Measurements from ENCODE around the gene ARHGAP25. TPM values are rescaled to one million over a fixed set of nuclear protein-coding genes. Genes with fewer than 3 reads are reported as not detected.
"Not testable (repeated sequence)": the region's sequence is repeated elsewhere in the genome, so short reads cannot be mapped to it uniquely, and the experiment has no call there.

The ARHGAP25 gene
- total and polyA plus RNA-seq, 9 donors = 2.6 to 4.2 (median 3.1) TPM

DNA sequence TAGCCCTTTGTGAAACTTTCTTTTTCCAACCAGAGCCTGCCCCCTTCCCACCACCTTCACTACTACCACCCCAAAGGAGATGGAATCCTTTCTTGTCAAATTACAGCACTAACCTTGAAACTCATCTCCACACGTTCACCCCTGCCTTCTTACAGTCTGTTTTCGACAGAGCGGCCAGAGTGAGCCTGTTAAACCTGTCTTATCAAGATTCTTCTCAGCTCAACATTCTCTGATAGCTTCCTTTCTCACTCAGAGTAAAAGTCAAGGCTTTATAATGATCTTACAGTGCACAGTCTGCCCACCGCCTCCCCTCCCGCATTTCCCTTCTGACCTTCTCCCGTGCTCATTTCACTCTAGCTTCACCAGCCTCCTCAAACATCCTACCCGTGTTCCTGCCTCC, 56.0 kb downstream of the ARHGAP25 start:
- DNase-seq = no peak
- no peak overlapping the region for H3K27ac ChIP-seq (ENCODE audit: low read length)
- peaks cover 2% of the 10 kb centered on the region for H3K36me3 ChIP-seq (ENCODE audit: control insufficient read depth, insufficient read depth, low read length)
- no peaks in the 10 kb centered on the region for H3K4me1 ChIP-seq (ENCODE audit: control insufficient read depth, insufficient read depth, low read length)
- WGBS (ENCODE audit: insufficient coverage) = 70% methylated on average over 7 of the region's 7 CpGs
- H3K9me3 ChIP-seq (replicated peaks; ENCODE audit: control insufficient read depth, low read depth, low read length) = no peaks in the 10 kb centered on the region
- H3K27me3 ChIP-seq (ENCODE audit: control insufficient read depth, insufficient read depth, low read length) = no peaks in the 10 kb centered on the region
- no peak overlapping the region for H3K4me3 ChIP-seq (ENCODE audit: low read length)

DNA sequence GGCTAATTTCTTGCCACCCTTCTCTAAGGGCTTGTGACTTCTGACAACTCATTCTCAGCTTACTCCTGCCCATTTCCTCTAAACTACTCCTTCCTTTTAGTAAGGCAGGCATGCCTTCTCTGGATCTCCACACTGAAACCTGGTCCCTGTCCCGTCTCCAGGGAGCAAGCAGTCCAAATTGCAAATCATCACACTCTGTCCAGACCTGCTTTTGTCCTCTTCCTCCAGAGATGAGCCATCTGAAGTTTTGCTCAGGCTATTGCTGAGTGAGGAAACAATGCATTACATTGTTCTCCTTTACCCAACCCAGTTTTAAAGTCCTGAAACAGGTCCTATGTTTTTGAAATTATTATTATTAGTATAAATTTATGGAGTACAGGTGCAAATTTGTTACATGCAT, 57.3 kb downstream of the ARHGAP25 start:
- H3K4me3 ChIP-seq (ENCODE audit: low read length) = no peak overlapping the region
- no peak overlapping the region for H3K27ac ChIP-seq (ENCODE audit: low read length)
- no CpG with 5 or more reads among the region's 1 CpG for WGBS (ENCODE audit: insufficient coverage)
- no peaks in the 10 kb centered on the region for H3K9me3 ChIP-seq (replicated peaks; ENCODE audit: control insufficient read depth, low read depth, low read length)
- DNase-seq = no peak
- H3K4me1 ChIP-seq (ENCODE audit: control insufficient read depth, insufficient read depth, low read length) = no peaks in the 10 kb centered on the region
- H3K27me3 ChIP-seq (ENCODE audit: control insufficient read depth, insufficient read depth, low read length) = no peaks in the 10 kb centered on the region
- H3K36me3 ChIP-seq (ENCODE audit: control insufficient read depth, insufficient read depth, low read length) = peaks cover 2% of the 10 kb centered on the region

DNA sequence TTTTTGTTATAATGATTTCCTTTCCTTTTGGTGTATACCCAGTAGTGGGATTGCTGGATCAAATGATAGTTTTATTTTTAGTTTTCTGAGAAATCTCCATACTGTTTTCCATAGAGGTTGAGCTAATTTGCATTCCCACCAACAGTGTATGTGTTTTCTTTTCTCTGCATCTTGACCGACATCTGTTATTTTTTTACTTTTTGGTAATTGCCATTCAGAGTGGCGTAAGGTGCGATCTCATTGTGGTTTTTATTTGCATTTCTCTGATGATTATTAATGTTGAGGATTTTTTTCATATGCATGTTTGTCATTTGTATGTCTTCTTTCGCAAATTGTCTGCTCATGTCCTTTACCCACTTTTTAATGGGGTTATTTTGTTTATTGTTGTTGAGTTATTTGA, 58.1 kb downstream of the ARHGAP25 start:
- Histone ChIP-seq H3K27ac (ENCODE audit: low read length) (no peak overlapping the region), H3K36me3 (ENCODE audit: control insufficient read depth, insufficient read depth, low read length) (peaks cover 1% of the 10 kb centered on the region), H3K4me1 (ENCODE audit: control insufficient read depth, insufficient read depth, low read length) (no peaks in the 10 kb centered on the region), H3K4me3 (ENCODE audit: low read length) (no peak overlapping the region), H3K9me3 (replicated peaks; ENCODE audit: control insufficient read depth, low read depth, low read length) (no peaks in the 10 kb centered on the region), H3K27me3 (ENCODE audit: control insufficient read depth, insufficient read depth, low read length) (no peaks in the 10 kb centered on the region)
- WGBS (ENCODE audit: insufficient coverage) = no CpG with 5 or more reads among the region's 4 CpGs
- DNase-seq = no peak

DNA sequence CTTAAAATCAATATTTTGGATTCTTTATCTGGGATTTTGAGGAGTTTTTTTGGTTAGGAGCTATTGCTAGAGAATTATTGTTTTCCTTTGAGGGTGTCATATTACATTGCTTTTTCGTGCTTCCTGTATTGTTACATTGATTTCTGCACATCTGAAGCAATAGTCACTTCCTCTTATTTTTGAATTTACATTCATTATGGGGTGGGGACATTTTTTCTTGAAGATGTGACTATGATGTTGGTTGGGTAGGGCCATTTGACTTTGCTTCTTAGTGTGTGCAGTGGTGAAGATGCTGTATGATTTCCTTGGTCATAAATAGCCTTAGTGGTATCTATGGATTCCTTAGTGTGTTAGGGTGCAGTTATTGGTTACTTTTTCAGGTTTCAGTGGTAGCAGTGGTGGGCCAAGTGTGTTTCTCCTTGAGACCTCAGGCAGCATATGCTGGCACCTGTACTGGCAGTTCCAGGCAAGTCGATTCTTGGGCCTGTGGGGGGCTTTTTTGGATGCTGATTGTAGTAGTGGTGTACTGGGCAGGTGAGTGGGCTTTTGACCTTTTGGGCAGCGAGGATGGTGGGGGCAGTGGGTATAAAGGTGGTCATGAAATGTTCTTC, 61.8 kb downstream of the ARHGAP25 start:
- H3K4me3 ChIP-seq (ENCODE audit: low read length) = no peak overlapping the region
- DNase-seq = no peak
- H3K27me3 ChIP-seq (ENCODE audit: control insufficient read depth, insufficient read depth, low read length) = no peaks in the 10 kb centered on the region
- no peaks in the 10 kb centered on the region for H3K36me3 ChIP-seq (ENCODE audit: control insufficient read depth, insufficient read depth, low read length)
- 87% methylated on average over 2 of the region's 3 CpGs for WGBS (ENCODE audit: insufficient coverage)
- no peaks in the 10 kb centered on the region for H3K4me1 ChIP-seq (ENCODE audit: control insufficient read depth, insufficient read depth, low read length)
- H3K9me3 ChIP-seq (replicated peaks; ENCODE audit: control insufficient read depth, low read depth, low read length) = no peaks in the 10 kb centered on the region
- H3K27ac ChIP-seq (ENCODE audit: low read length) = no peak overlapping the region

DNA sequence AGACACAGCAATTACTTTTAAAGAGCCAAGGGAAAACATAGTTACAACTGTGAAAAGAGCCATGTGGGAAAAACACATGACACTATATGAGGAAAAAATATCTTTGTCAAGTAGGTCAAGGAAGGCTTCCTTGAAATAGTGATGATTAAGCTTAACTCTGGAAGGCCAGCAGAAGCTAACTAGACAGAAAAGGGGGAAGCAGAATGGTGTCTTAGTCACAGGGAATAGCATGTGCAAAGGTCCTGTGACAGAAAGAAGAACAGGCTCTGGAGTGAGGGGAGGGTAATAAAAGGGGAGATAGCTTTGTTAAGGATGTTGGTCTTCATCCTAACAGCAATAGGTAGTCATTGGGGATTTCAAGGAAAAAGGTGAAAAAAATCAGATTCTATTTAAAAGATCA, 64.0 kb downstream of the ARHGAP25 start:
- Histone ChIP-seq H3K9me3 (replicated peaks; ENCODE audit: control insufficient read depth, low read depth, low read length) (no peaks in the 10 kb centered on the region), H3K4me1 (ENCODE audit: control insufficient read depth, insufficient read depth, low read length) (no peaks in the 10 kb centered on the region), H3K4me3 (ENCODE audit: low read length) (no peak overlapping the region), H3K36me3 (ENCODE audit: control insufficient read depth, insufficient read depth, low read length) (no peaks in the 10 kb centered on the region), H3K27me3 (ENCODE audit: control insufficient read depth, insufficient read depth, low read length) (no peaks in the 10 kb centered on the region), H3K27ac (ENCODE audit: low read length) (no peak overlapping the region)
- DNase-seq = peak; percentile 34

DNA sequence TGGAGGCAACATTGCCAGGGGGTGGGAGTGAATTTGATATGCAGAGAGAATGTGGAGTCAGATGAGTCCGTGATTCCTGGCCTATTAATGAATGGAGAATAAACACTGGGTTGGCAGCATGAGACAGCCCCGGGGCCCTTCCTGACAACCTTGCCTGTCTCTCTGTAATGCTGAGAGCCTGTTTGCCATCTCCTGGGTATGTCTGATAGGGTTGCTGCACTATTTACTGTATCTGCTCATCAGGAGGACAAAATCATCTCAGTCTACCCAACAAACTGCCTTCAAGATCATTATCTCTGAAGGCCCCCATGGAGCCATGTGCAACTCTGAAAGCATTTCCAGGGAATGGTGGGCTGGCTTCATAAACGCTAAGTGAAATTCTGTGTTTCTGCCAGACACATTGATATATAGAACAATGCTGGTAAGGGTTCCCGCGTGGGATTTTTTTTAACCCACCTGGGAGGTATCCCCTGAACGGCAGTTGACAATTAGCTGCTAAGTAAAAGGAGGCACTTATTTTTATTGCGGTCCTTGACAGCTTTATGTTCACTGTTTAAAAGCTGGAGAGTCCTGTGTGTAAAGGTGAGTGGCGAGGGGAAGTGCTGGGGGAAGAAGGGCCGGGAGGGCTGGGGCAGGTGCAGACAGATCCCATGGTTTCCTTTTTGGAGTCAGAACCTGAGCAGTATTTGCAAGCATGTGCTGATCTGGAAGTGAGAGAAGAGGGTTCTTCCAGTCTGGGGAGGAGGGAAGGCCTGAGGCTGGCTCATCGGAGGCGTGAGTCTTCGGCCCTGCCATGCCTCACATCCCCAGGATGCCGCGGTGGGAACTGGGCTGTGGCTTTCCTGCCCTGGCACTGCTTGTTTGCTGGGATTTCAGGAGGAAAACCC, 64.8 kb downstream of the ARHGAP25 start:
- Histone ChIP-seq H3K36me3 (ENCODE audit: control insufficient read depth, insufficient read depth, low read length) (no peaks in the 10 kb centered on the region), H3K27me3 (ENCODE audit: control insufficient read depth, insufficient read depth, low read length) (no peaks in the 10 kb centered on the region), H3K4me1 (ENCODE audit: control insufficient read depth, insufficient read depth, low read length) (no peaks in the 10 kb centered on the region), H3K27ac (ENCODE audit: low read length) (no peak overlapping the region), H3K4me3 (ENCODE audit: low read length) (no peak overlapping the region), H3K9me3 (replicated peaks; ENCODE audit: control insufficient read depth, low read depth, low read length) (no peaks in the 10 kb centered on the region)
- DNase-seq = no peak
- WGBS (ENCODE audit: insufficient coverage) = 29% methylated on average over 8 of the region's 14 CpGs

DNA sequence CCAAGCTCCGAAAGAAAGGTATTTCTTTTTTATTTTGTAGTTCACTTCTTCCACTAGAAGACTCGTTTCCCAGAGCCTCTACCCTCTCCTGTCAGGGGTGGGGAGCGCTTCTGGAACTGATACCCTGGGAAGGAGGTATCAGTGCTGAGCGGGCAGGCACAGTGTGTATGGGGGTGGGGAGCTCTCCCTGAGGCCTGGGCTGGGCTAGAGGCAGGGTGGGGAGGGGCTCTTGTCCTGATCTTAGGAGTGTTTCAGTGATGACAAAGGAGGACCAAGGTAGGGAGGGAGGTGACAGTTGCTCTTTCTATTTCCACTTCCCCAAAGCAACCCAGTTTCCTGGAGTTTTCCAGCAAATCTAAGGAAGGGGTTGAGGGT, 65.4 kb downstream of the ARHGAP25 start:
- no CpG with 5 or more reads among the region's 4 CpGs for WGBS (ENCODE audit: insufficient coverage)
- H3K4me3 ChIP-seq (ENCODE audit: low read length) = no peak overlapping the region
- H3K27ac ChIP-seq (ENCODE audit: low read length) = no peak overlapping the region
- no peak for DNase-seq
- H3K9me3 ChIP-seq (replicated peaks; ENCODE audit: control insufficient read depth, low read depth, low read length) = no peaks in the 10 kb centered on the region
- no peaks in the 10 kb centered on the region for H3K27me3 ChIP-seq (ENCODE audit: control insufficient read depth, insufficient read depth, low read length)
- H3K4me1 ChIP-seq (ENCODE audit: control insufficient read depth, insufficient read depth, low read length) = no peaks in the 10 kb centered on the region
- no peaks in the 10 kb centered on the region for H3K36me3 ChIP-seq (ENCODE audit: control insufficient read depth, insufficient read depth, low read length)

DNA sequence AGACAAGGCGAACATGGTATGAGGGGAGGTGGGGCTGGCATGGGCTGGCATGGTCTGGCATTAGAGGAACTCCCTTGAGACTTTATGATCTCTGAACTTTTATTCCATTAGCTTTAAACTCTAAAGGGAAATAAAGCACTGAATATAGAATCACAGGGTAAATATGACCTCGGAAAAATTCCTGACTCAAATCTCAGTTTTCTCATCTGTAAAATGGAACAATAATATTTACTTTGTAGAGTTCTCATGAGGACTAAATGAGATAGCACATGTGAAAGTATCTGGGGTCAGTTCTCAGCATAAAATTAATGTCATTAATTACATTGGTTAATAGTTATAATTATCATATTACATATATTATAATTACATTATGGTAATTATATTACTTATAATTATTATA, 65.9 kb downstream of the ARHGAP25 start:
- H3K36me3 ChIP-seq (ENCODE audit: control insufficient read depth, insufficient read depth, low read length) = no peaks in the 10 kb centered on the region
- H3K27ac ChIP-seq (ENCODE audit: low read length) = no peak overlapping the region
- no peak overlapping the region for H3K4me3 ChIP-seq (ENCODE audit: low read length)
- no peaks in the 10 kb centered on the region for H3K27me3 ChIP-seq (ENCODE audit: control insufficient read depth, insufficient read depth, low read length)
- peaks cover under 1% of the 10 kb centered on the region for H3K4me1 ChIP-seq (ENCODE audit: control insufficient read depth, insufficient read depth, low read length)
- 80% methylated on average over 1 of the region's 2 CpGs for WGBS (ENCODE audit: insufficient coverage)
- no peaks in the 10 kb centered on the region for H3K9me3 ChIP-seq (replicated peaks; ENCODE audit: control insufficient read depth, low read depth, low read length)
- DNase-seq = no peak

DNA sequence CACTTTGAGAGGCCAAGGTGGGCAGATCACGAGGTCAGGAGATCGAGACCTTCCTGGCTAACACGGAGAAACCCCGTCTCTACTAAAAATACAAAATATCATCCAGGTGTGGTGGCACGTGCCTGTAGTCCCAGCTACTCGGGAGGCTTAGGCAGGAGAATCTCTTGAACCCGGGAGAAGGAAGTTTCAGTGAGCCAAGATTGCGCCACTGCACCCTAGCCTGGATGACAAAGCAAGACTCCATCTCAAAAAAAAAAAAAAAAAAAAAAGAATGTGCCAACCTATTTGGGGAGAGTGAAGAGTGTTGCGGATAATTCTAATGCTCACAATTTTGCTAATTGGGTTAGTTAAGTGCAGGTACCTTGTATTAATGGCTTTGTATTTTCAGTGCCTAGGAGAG, 67.5 kb downstream of the ARHGAP25 start:
- H3K9me3 ChIP-seq (replicated peaks; ENCODE audit: control insufficient read depth, low read depth, low read length); H3K4me1 ChIP-seq (ENCODE audit: control insufficient read depth, insufficient read depth, low read length); H3K27me3 ChIP-seq (ENCODE audit: control insufficient read depth, insufficient read depth, low read length); H3K4me3 ChIP-seq (ENCODE audit: low read length); H3K27ac ChIP-seq (ENCODE audit: low read length); DNase-seq; H3K36me3 ChIP-seq (ENCODE audit: control insufficient read depth, insufficient read depth, low read length): not testable (repeated sequence)
- WGBS (ENCODE audit: insufficient coverage) = no CpG with 5 or more reads among the region's 9 CpGs

DNA sequence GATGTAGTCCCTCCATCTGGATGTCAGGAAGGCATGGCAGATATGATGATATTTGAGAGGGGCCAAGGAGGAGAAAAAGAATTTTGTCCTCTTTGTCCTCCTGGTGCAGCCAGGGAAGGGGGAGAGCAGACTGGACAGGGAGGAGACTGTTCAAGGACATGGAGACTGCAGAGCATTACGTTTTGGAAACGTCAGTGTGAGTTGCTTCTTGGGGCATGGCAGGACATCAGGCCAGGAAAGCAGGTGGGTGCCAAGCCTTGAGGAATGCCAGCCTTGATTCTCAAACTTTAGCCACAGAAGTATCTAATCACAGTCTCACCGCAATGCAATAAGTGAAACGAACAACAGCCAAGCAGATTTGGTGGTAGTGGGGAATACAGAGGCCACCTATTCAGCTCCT, 70.4 kb downstream of the ARHGAP25 start:
- H3K27ac ChIP-seq (ENCODE audit: low read length) = no peak overlapping the region
- H3K36me3 ChIP-seq (ENCODE audit: control insufficient read depth, insufficient read depth, low read length) = no peaks in the 10 kb centered on the region
- H3K4me3 ChIP-seq (ENCODE audit: low read length) = no peak overlapping the region
- H3K9me3 ChIP-seq (replicated peaks; ENCODE audit: control insufficient read depth, low read depth, low read length) = no peaks in the 10 kb centered on the region
- 54% methylated on average over 2 of the region's 4 CpGs for WGBS (ENCODE audit: insufficient coverage)
- peaks cover 4% of the 10 kb centered on the region for H3K4me1 ChIP-seq (ENCODE audit: control insufficient read depth, insufficient read depth, low read length)
- H3K27me3 ChIP-seq (ENCODE audit: control insufficient read depth, insufficient read depth, low read length) = no peaks in the 10 kb centered on the region
- no peak for DNase-seq

Data from muscle of leg (tissue), 11 donors.